Measurements from ENCODE around the gene BDKRB2. TPM values are rescaled to one million over a fixed set of nuclear protein-coding genes. Genes with fewer than 3 reads are reported as not detected.

The BDKRB2 gene
- total and polyA plus RNA-seq, 2 of the 8 experiments (the other 6 are each of a cell fraction or from before 2014, with no cell fraction given): 0.13 to 0.21 TPM

- no peak for TF ChIP-seq HDAC2 (IDR thresholded peaks at IDR 0.05; ENCODE audit: borderline replicate concordance in 1 of 2, low read depth in 2 of 2, low read length in 2 of 2)
- no peak for TF ChIP-seq KDM5A (IDR thresholded peaks at IDR 0.05; ENCODE audit: low read length)
- TF ChIP-seq EZH2 (IDR thresholded peaks at IDR 0.05; ENCODE audit: low read depth, low read length, severe bottlenecking): no peak
- TF ChIP-seq RXRA (IDR thresholded peaks at IDR 0.05; ENCODE audit: insufficient read depth, low read depth, low read length): no peak
- TF ChIP-seq BACH1 (IDR thresholded peaks at IDR 0.05; ENCODE audit: low read length): peak; percentile 44; the same call in 1 of the 2 replicates
- TF ChIP-seq TEAD4 (IDR thresholded peaks at IDR 0.05; ENCODE audit: low read depth, low read length): 0 out of 2 replicates have a peak, but pooled peaks have one; percentile 5
- TF ChIP-seq EP300 (IDR thresholded peaks at IDR 0.05; ENCODE audit: borderline replicate concordance in 1 of 2, low read depth in 2 of 2, low read length in 2 of 2): no peak
These were observed 70.8 kb downstream of the BDKRB2 start (continued) for GRCh38 chr14:96275177-96276112.

Measured in H1 (cell line).